Measurements from ENCODE around the gene RASSF5. TPM values are rescaled to one million over a fixed set of nuclear protein-coding genes. Genes with fewer than 3 reads are reported as not detected.

The RASSF5 gene
- total and polyA plus RNA-seq, 9 of the 15 experiments (the other 6 are each of a cell fraction or from before 2014, with no cell fraction given) = 6.1 to 41.0 (median 25.2) TPM

GRCh38 chr1:206554701-206555472 lies 47.6 kb downstream of the RASSF5 start:
- Histone ChIP-seq H3K27ac (ENCODE audit: extremely low read depth, low read depth, low read length) (peak overlapping the region; percentile 81; the same call in 1 of the 3 replicates), H3K9me1 (ENCODE audit: control insufficient read depth, insufficient read depth, low read length) (no peaks in the 10 kb centered on the region), H3K4me3 (no peak overlapping the region), H2AFZ (ENCODE audit: low read depth, low read length) (peak overlapping the region; percentile 72), H3K79me2 (ENCODE audit: control insufficient read depth, insufficient read depth, low read length) (peaks cover 28% of the 10 kb centered on the region), H3K9me3 (replicated peaks; ENCODE audit: control insufficient read depth, insufficient read depth, low read depth, low read length) (no peaks in the 10 kb centered on the region), H3K4me2 (ENCODE audit: insufficient read depth, low read length) (peak overlapping the region; percentile 30; the same call in 1 of the 2 replicates), H3K9ac (ENCODE audit: insufficient read depth in 1 of 2, low read depth in 2 of 2, low read length in 2 of 2) (no peak overlapping the region; a peak in 1 of 4 replicates), H3K27me3 (ENCODE audit: control insufficient read depth in 2 of 2, insufficient read depth in 2 of 2, low read length in 2 of 2) (no peaks in the 10 kb centered on the region), H3K4me1 (replicated peaks in 1 of 2; ENCODE audit: control insufficient read depth in 2 of 2, insufficient read depth in 2 of 2, low read length in 2 of 2) (peaks cover 40 to 67% of the 10 kb centered on the region in 2 experiments), H4K20me1 (replicated peaks; ENCODE audit: control insufficient read depth, insufficient read depth, low read length) (no peaks in the 10 kb centered on the region), H3K36me3 (ENCODE audit: control insufficient read depth, insufficient read depth, low read length) (no peaks in the 10 kb centered on the region)
- WGBS (ENCODE audit: insufficient coverage, low coverage, missing lambda C conversion rate) = 39% methylated on average over 1 of the region's 1 CpG
- no peak for ATAC-seq
- no peak for FAIRE-seq
- POLR2A ChIA-PET = interaction anchor here (0.6 to 2.7 kb wide), 11 partner anchors 9 to 80 kb away, joined by 3 to 10 read pairs (median 4); partner anchors contain the start of genes DYRK3 and EIF2D
- CTCF ChIA-PET (ENCODE audit: low intra/inter-chr PET ratio) = interaction anchor here (0.5 to 0.8 kb wide), 2 partner anchors 31 to 65 kb away, joined by 3 read pairs; no protein-coding TSS in a partner anchor
- in situ Hi-C loops (cut with MboI) (no loop called here), intact Hi-C loops (cut with micrococcal nuclease) (no loop called here)
- no TSS peak for BruUV-seq (replicated peaks)
- DNase-seq (ENCODE audit: extremely low read depth in 1 of 4, low spot score in 3 of 4) = no peak
- TF ChIP-seq HDAC2 (IDR thresholded peaks at IDR 0.05) = peak; percentile 25; the same call in 1 of the 2 replicates
- TF ChIP-seq NFIC (IDR thresholded peaks at IDR 0.05) = peak; percentile 14; the same call in 1 of the 2 replicates
- peak; percentile 55 to 67; a peak in 3 of 4 replicates for TF ChIP-seq KDM1A (IDR thresholded peaks at IDR 0.05)
- peak; percentile 92 for TF ChIP-seq BCOR (IDR thresholded peaks at IDR 0.05)
- TF ChIP-seq MAFF (IDR thresholded peaks at IDR 0.05; ENCODE audit: low read length) = no peak
- TF ChIP-seq TRIM24 (IDR thresholded peaks at IDR 0.05) = no peak
- peak; percentile 21; the same call in 1 of the 2 replicates for TF ChIP-seq SMARCA5 (IDR thresholded peaks at IDR 0.05)
- peak; percentile 96 for TF ChIP-seq RBM25 (IDR thresholded peaks at IDR 0.05; ENCODE audit: low read depth, low read length, severe bottlenecking)

Measured in K562 (cell line).